Activated CD8-positive, alpha-beta memory T cell treated with anti-CD3 and anti-CD28 coated beads for 36 hours (primary cell): ENCODE measurements around the gene HOXC9. TPM values are rescaled to one million over a fixed set of nuclear protein-coding genes. Genes with fewer than 3 reads are reported as not detected.

Source experiments
- CTCF ChIA-PET: fragments of 350-600 bp; sonication (Branson Sonifier 250); formaldehyde crosslinking; loops from one replicate; lab custom pipeline; 2021; ENCODE audit warnings: antibody characterized with exemption; lab: Charles Lee
- POLR2A ChIA-PET: fragments of 350-600 bp; sonication (Branson Sonifier 250); formaldehyde crosslinking; loops from one replicate; lab custom pipeline; 2021; ENCODE audit warnings: antibody characterized with exemption; lab: Charles Lee
- total RNA-seq, 2 experiments: library from RNA; stranded (reverse); gene quantifications; one replicate each; pipeline ENCODE4 v1.2.3, GENCODE V29; 2021

HOXC9 gene
- total RNA-seq, 2 experiments from 2014 or later = not detected

DNA sequence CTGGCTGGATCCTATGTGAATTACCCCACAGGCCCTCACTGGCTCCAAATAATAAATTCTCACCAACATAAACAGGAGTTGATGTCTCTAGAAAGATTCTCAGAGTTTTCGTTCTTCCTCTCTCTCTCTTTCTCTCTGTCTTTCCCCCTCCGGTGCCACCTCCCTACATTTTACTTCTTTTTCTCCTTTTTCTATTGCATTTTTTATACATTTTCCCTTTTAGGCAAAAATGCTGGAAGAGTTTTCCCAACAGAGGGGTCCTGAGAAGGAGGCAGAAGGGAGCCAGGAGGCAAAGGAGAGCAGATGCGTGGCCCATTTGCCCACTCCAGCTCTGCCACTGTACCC lies 27.5 kb downstream of the HOXC9 start:
- ChIA-PET POLR2A (no interaction called here), CTCF (interaction anchor here (1.0 to 1.6 kb wide), 3 partner anchors 165 to 187 kb away, joined by 3 to 6 read pairs (median 5); no protein-coding TSS in a partner anchor)

DNA sequence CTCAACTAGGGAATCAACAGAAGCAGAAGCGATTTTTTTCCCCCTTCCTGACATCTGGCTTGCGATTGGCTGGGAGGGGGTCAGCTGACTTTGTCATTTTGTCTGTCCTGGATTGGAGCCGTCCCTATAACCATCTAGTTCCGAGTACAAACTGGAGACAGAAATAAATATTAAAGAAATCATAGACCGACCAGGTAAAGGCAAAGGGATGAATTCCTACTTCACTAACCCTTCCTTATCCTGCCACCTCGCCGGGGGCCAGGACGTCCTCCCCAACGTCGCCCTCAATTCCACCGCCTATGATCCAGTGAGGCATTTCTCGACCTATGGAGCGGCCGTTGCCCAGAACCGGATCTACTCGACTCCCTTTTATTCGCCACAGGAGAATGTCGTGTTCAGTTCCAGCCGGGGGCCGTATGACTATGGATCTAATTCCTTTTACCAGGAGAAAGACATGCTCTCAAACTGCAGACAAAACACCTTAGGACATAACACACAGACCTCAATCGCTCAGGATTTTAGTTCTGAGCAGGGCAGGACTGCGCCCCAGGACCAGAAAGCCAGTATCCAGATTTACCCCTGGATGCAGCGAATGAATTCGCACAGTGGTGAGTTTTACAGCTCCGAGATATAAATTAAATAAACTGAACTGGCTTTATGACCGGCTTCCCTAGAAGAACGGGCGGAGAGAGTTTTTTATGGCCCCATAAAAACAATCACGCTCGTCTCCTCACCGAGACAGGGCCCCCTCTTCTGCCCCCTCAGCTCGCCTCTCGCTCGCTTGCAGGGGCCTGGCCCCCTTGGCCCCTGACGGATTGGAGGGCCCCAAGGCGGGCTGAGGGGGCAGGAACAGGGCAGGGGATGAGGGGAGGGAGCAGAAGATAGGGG lies 28.6 kb downstream of the HOXC9 start, which contains the start of gene HOXC6:
TSS of gene HOXC6 (plus strand) at position 127 of the 888 bp plus-strand sequence. CDS start at position 209, 82 bp downstream.
- ChIA-PET CTCF (no interaction called here), POLR2A (interaction anchor here (0.5 kb wide), 1 partner anchor 55 kb away, joined by 3 read pairs; no protein-coding TSS in a partner anchor)

GRCh38 chr12:54029529-54030441 lies 29.8 kb downstream of the HOXC9 start:
- CTCF ChIA-PET = interaction anchor here (0.9 to 5.5 kb wide), 3 partner anchors 161 to 177 kb away, joined by 3 to 68 read pairs (median 5); partner anchors contain the start of gene SMUG1

GRCh38 chr12:54030442-54030801 lies 30.5 kb downstream of the HOXC9 start:
- ChIA-PET CTCF (interaction anchor here (1.1 to 5.5 kb wide), 4 partner anchors 23 to 171 kb away, joined by 3 to 68 read pairs (median 17); partner anchors contain the start of genes HOXC8 and SMUG1), POLR2A (no interaction called here)

More at GRCh38 chr12:54029529-54030441, 29.8 kb downstream of the HOXC9 start:
- POLR2A ChIA-PET = no interaction called here

- ChIA-PET CTCF (interaction anchor here (0.6 to 5.5 kb wide), 8 partner anchors 9 to 170 kb away, joined by 3 to 68 read pairs (median 6); partner anchors contain the start of genes HOXC8 and SMUG1), POLR2A (no interaction called here)
These were observed 31.0 kb downstream of the HOXC9 start for GRCh38 chr12:54030889-54031471.

DNA sequence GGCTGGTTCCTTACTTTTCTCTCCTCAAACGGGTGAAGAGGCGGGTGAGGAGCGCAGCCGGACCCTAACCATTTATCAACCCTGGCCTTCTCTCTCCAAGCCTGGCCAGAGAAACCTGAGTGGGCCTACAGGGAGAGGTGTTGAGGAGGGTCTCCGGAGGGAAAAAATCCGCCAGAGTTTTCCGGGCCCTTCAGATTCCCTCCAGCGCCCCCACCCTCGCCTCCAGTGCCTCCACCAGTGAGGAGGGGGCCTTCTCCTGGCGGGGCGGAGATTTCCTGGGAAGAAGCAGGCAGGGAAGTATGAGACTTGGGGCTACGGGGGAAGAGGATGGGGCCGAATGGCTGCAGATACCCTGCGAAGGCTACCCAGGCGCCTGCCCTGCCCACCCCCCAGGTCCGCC lies 31.5 kb downstream of the HOXC9 start:
- ChIA-PET POLR2A (no interaction called here), CTCF (interaction anchor here (0.6 to 5.5 kb wide), 12 partner anchors 9 to 282 kb away, joined by 3 to 68 read pairs (median 6); partner anchors contain the start of genes HOXC8 and SMUG1)

- ChIA-PET POLR2A (interaction anchor here (0.6 to 0.7 kb wide), 3 partner anchors 15 to 47 kb away, joined by 3 to 8 read pairs (median 3); partner anchors contain the start of gene HOXC10), CTCF (interaction anchor here (0.6 to 5.5 kb wide), 27 partner anchors 10 to 537 kb away, joined by 3 to 68 read pairs (median 5); partner anchors contain the start of genes HOXC8 and SMUG1)
These were observed 32.2 kb downstream of the HOXC9 start for GRCh38 chr12:54032086-54032619.

GRCh38 chr12:54032627-54033100 lies 32.7 kb downstream of the HOXC9 start, which contains the start of gene HOXC5:
TSS of gene HOXC5 (plus strand) at chr12:54033050. CDS start at chr12:54033123, 73 bp downstream.
- ChIA-PET POLR2A (interaction anchor here (0.6 to 0.7 kb wide), 3 partner anchors 15 to 48 kb away, joined by 3 to 8 read pairs (median 3); partner anchors contain the start of gene HOXC10), CTCF (interaction anchor here (0.6 to 5.5 kb wide), 29 partner anchors 10 to 536 kb away, joined by 3 to 68 read pairs (median 5); partner anchors contain the start of genes HOXC4, HOXC8 and SMUG1)

DNA sequence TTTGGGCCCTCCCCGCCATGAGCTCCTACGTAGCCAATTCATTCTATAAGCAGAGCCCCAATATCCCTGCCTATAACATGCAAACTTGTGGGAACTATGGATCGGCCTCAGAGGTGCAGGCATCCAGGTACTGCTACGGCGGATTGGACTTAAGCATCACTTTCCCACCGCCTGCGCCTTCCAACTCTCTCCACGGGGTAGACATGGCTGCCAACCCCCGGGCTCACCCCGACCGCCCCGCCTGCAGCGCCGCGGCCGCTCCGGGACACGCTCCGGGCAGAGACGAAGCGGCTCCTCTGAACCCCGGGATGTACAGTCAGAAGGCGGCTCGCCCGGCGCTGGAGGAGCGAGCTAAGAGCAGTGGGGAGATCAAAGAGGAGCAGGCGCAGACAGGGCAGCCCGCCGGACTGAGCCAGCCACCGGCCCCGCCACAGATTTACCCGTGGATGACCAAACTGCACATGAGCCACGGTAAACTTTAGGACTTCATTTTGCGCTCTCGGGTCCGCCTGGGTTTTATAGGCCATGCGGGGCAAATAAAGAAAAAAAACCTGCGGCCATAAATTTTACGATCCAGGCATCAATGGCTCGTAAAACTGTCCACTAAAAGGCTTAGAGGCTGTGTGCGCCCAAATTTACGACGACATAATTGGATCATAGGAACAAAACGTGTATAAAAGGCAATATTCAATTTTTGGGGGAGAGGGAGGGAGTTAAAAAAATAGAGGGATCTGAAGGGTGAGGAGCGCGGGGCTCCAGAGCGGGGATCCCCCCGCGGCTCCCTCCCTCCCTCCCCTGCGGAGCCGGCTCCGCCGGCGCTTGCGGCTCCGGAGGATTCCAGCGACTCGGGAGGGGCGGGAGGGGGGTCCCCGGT lies 33.4 kb downstream of the HOXC9 start:
- POLR2A ChIA-PET = interaction anchor here (0.6 kb wide), 1 partner anchor 26 kb away, joined by 3 read pairs; no protein-coding TSS in a partner anchor
- CTCF ChIA-PET = interaction anchor here (0.7 to 5.5 kb wide), 20 partner anchors 11 to 284 kb away, joined by 3 to 68 read pairs (median 6); partner anchors contain the start of genes HOXC4, HOXC8 and SMUG1

DNA sequence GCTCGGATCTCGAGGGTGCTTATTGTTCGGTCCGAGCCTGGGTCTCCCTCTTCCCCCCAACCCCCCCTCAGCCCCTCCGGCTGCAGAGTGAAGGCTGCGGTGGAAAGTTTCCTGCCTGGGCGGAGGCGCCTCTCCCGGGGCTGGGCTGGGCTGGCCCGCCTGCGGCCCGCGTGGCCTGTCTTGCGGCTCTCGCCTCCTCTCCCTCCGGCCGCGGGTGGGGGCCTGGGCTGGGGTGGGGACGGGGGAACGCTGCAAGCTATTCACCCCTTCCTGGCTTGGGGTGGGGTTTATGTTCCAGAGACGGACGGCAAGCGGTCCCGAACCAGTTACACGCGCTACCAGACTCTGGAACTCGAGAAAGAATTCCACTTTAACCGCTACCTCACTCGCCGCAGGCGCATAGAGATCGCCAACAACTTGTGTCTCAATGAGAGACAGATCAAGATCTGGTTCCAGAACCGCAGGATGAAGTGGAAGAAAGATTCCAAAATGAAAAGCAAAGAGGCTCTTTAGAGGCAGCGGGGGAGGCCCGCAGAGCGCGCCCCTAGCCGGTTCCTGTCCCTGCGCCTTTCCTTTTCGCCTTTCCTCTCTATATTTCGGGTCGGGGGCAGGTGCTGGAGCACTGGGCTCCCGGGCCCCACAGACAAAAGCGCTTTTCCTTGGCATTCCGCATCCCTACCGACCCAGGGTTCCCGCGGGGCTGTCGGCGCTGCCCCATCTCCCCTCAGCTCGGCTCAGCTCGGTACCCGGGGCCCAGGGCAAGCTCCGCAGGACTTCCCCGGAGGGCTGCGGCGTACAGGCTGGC lies 34.2 kb downstream of the HOXC9 start:
- CTCF ChIA-PET = interaction anchor here (1.3 to 5.5 kb wide), 4 partner anchors 157 to 174 kb away, joined by 4 to 68 read pairs (median 13); partner anchors contain the start of gene SMUG1
- POLR2A ChIA-PET = no interaction called here

GRCh38 chr12:54034785-54035310 lies 34.9 kb downstream of the HOXC9 start:
- ChIA-PET CTCF (interaction anchor here (1.3 to 5.5 kb wide), 6 partner anchors 50 to 174 kb away, joined by 4 to 68 read pairs (median 8); partner anchors contain the start of genes HOXC10 and SMUG1), POLR2A (no interaction called here)

DNA sequence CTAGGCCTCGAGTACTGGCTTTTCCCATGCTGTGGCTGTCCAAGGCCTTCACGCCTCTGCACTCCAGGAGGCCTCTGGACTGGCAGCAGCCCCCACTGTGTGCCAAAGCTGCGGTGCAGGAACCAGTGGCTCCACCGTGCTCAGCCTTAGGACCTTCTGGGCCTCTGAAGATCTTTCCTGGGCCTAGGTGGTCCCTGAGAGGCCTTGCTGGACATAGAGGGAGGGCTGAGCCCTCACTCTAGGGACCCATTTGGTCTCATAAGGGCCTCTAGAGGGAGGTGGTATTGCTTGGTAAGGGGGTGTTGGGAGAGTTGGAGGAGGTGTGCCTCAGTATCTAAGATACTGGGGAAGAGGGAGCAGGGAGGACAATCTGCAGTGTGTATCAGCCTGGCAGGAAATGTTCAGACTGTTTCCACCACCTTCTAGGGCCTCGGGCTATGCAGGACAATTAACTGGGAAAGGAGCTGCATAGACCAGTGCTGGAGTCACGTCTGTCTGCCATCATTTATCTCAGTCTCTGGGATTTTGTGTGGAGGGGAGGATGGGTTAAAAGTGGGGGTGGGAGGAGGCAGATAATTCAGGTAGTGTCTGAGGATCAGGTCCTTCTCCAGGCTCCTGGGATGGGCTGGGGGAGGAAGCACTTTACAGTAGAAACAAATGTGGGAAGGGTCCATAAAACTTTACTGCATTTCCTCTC lies 35.8 kb downstream of the HOXC9 start:
- ChIA-PET CTCF (interaction anchor here (1.3 to 2.5 kb wide), 4 partner anchors 51 to 173 kb away, joined by 4 to 10 read pairs (median 4); partner anchors contain the start of gene HOXC10), POLR2A (no interaction called here)

- CTCF ChIA-PET = interaction anchor here (2.5 kb wide), 1 partner anchor 154 kb away, joined by 10 read pairs; no protein-coding TSS in a partner anchor
These were observed 36.8 kb downstream of the HOXC9 start for GRCh38 chr12:54036620-54037359.

More at GRCh38 chr12:54036620-54037359, 36.8 kb downstream of the HOXC9 start:
- POLR2A ChIA-PET = no interaction called here
